Peyer's patch (tissue), 4 donors: ENCODE measurements around the gene EPHB1.

Experiments
- POLR2A ChIP-seq, 2 donors: fragments of 450-650 bp; IDR thresholded peaks; one replicate each; pipeline ENCODE4 v1.5.1; 2017; ENCODE audit warnings: antibody characterized with exemption in 2 of 2, mild to moderate bottlenecking in 2 of 2, moderate library complexity in 2 of 2
- TF ChIP-seq, protein P1 (sequence below), 6 experiments: fragments of 450-650 bp in 4 of 6; fragments of 200-600 bp in 2 of 6; sonication (generic) in 1 of 6; IDR thresholded peaks; one replicate each; pipeline ENCODE4 v1.5.1; 2017 to 2019; ENCODE audit warnings: antibody characterized with exemption in 6 of 6, mild to moderate bottlenecking in 3 of 6, moderate library complexity in 1 of 6

DNA sequence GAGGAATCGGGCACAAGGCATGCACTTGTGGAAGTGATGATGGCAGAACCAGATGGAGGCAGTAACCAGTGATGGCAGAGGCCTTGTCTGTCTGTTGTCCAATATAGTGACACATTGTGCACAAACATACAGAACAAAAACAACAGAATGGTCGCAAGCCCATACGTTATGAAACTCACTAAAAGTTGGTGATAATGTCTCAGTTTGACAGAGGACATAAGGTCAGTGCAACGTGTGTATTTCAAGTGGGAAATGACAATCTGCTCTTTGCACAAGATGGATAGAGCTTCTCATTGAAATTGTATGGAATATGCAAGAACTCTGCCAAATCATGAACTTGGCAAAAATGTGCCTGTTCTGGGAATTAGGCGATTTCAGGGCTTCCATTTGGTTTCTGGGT, 169.2 kb downstream of the EPHB1 start:
- TF ChIP-seq, protein P1, sequence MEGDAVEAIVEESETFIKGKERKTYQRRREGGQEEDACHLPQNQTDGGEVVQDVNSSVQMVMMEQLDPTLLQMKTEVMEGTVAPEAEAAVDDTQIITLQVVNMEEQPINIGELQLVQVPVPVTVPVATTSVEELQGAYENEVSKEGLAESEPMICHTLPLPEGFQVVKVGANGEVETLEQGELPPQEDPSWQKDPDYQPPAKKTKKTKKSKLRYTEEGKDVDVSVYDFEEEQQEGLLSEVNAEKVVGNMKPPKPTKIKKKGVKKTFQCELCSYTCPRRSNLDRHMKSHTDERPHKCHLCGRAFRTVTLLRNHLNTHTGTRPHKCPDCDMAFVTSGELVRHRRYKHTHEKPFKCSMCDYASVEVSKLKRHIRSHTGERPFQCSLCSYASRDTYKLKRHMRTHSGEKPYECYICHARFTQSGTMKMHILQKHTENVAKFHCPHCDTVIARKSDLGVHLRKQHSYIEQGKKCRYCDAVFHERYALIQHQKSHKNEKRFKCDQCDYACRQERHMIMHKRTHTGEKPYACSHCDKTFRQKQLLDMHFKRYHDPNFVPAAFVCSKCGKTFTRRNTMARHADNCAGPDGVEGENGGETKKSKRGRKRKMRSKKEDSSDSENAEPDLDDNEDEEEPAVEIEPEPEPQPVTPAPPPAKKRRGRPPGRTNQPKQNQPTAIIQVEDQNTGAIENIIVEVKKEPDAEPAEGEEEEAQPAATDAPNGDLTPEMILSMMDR (IDR thresholded peaks at IDR 0.05) = no peak
- TF ChIP-seq POLR2A (IDR thresholded peaks at IDR 0.05) = no peak
